Smooth muscle cell (in vitro differentiated cells): ENCODE data around the gene INPP5E. TPM values are rescaled to one million over a fixed set of nuclear protein-coding genes. Genes with fewer than 3 reads are reported as not detected.
"Not testable (repeated sequence)": the region's sequence is repeated elsewhere in the genome, so short reads cannot be mapped to it uniquely, and the experiment has no call there.

Experiments
- DNase-seq: peaks from one replicate; lab custom pipeline; 2025; ENCODE audit not compliant: unreplicated experiment; lab: John Stamatoyannopoulos, UW
- H2AFZ ChIP-seq: fragments of 200-600 bp; sonication (generic); 2 replicates; pipeline ENCODE4 v1.6.0; 2016; ENCODE audit warnings: antibody characterized with exemption, low read depth, mild to moderate bottlenecking
- H3F3A ChIP-seq: fragments of 200-600 bp; sonication (generic); 2 replicates; pipeline ENCODE4 v1.6.0; 2017; ENCODE audit warnings: antibody characterized with exemption, low read depth
- H3K27ac ChIP-seq: fragments of 200-600 bp; sonication (generic); 2 replicates; pipeline ENCODE4 v1.5.1; 2016; ENCODE audit warnings: low read depth, mild to moderate bottlenecking
- H3K27me3 ChIP-seq: fragments of 200-600 bp; sonication (generic); 2 replicates; pipeline ENCODE4 v1.6.1; 2016; ENCODE audit warnings: low read depth, mild to moderate bottlenecking
- H3K36me3 ChIP-seq: fragments of 200-600 bp; sonication (generic); 2 replicates; pipeline ENCODE4 v1.5.1; 2016; ENCODE audit warnings: low read depth
- H3K4me1 ChIP-seq: fragments of 200-600 bp; sonication (generic); 2 replicates; pipeline ENCODE4 v1.5.1; 2016; ENCODE audit warnings: low read depth
- H3K4me2 ChIP-seq: fragments of 200-600 bp; sonication (generic); 2 replicates; pipeline ENCODE4 v1.6.0; 2016; ENCODE audit warnings: mild to moderate bottlenecking
- H3K4me3 ChIP-seq: fragments of 200-600 bp; sonication (generic); 2 replicates; pipeline ENCODE4 v1.5.1; 2016; ENCODE audit warnings: mild to moderate bottlenecking
- H3K79me2 ChIP-seq: fragments of 200-600 bp; sonication (generic); 2 replicates; pipeline ENCODE4 v1.6.0; 2016; ENCODE audit warnings: low read depth, mild to moderate bottlenecking
- H3K9ac ChIP-seq: fragments of 200-600 bp; sonication (generic); 2 replicates; pipeline ENCODE4 v1.6.0; 2016; ENCODE audit warnings: low read depth
- H3K9me3 ChIP-seq: fragments of 200-600 bp; sonication (generic); replicated peaks from 2 replicates; pipeline ENCODE4 v1.5.1; 2016; ENCODE audit warnings: low read depth
- H4K20me1 ChIP-seq: fragments of 200-600 bp; sonication (generic); 2 replicates; pipeline ENCODE4 v1.6.0; 2016; ENCODE audit warnings: low read depth
- CTCF ChIP-seq: fragments of 200-600 bp; sonication (generic); IDR thresholded peaks from 2 replicates; pipeline ENCODE4 v1.5.1; 2017; ENCODE audit warnings: borderline replicate concordance, mild to moderate bottlenecking, antibody characterized with exemption; ENCODE audit not compliant: insufficient read depth, poor library complexity, severe bottlenecking
- WGBS: methylation state at CpG from one replicate; pipeline ENCODE4 v1.1.7; 2016; ENCODE audit warnings: low lambda C conversion rate; 5-methylcytosine and 5-hydroxymethylcytosine counted together
- polyA plus RNA-seq: library from polyadenylated mRNA; unstranded; fragments of >200 nt; fragmentation: Nextera tagmentation; extraction: Ambion mirVana; gene quantifications from 2 replicates; pipeline ENCODE4 v1.2.1, GENCODE V29; 2016
- total RNA-seq: library from RNA; depleted of rRNA; stranded (reverse); fragments of >200 nt; gene quantifications from 2 replicates; pipeline ENCODE4 v1.2.3, GENCODE V29; 2014

INPP5E gene
- total and polyA plus RNA-seq, 2 experiments from 2014 or later: 2.8 to 7.7 TPM

- Histone ChIP-seq H4K20me1 (peaks cover 27% of the 10 kb centered on the region), H3K4me2 (no peak overlapping the region), H3K27me3 (no peaks in the 10 kb centered on the region), H3K4me3 (no peak overlapping the region), H3K36me3 (no peaks in the 10 kb centered on the region), H3F3A (peaks cover 5% of the 10 kb centered on the region), H3K79me2 (peaks cover 4% of the 10 kb centered on the region), H3K27ac (no peak overlapping the region), H3K4me1 (no peaks in the 10 kb centered on the region), H3K9ac (no peak overlapping the region), H2AFZ (no peak overlapping the region), H3K9me3 (no peaks in the 10 kb centered on the region)
- DNase-seq: no peak
- TF ChIP-seq CTCF: no peak
- WGBS: 94% methylated on average over 27 of the region's 32 CpGs
Observed at GRCh38 chr9:136429683-136430491, 9.8 kb downstream of the INPP5E start.

GRCh38 chr9:136429075-136429628 is 10.5 kb downstream of the INPP5E start:
- 98% methylated on average over 20 of the region's 21 CpGs for WGBS
- H3K27me3 ChIP-seq: no peaks in the 10 kb centered on the region
- peaks cover 20% of the 10 kb centered on the region for H4K20me1 ChIP-seq
- no peak overlapping the region for H3K27ac ChIP-seq
- no peak overlapping the region for H3K4me3 ChIP-seq
- H3K9ac ChIP-seq: no peak overlapping the region
- peaks cover 5% of the 10 kb centered on the region for H3F3A ChIP-seq
- no peak for DNase-seq
- no peaks in the 10 kb centered on the region for H3K4me1 ChIP-seq
- H3K36me3 ChIP-seq: no peaks in the 10 kb centered on the region
- H3K9me3 ChIP-seq: no peaks in the 10 kb centered on the region
- no peak overlapping the region for H2AFZ ChIP-seq
- no peak overlapping the region for H3K4me2 ChIP-seq
- H3K79me2 ChIP-seq: peaks cover 4% of the 10 kb centered on the region
- TF ChIP-seq CTCF: no peak

DNA sequence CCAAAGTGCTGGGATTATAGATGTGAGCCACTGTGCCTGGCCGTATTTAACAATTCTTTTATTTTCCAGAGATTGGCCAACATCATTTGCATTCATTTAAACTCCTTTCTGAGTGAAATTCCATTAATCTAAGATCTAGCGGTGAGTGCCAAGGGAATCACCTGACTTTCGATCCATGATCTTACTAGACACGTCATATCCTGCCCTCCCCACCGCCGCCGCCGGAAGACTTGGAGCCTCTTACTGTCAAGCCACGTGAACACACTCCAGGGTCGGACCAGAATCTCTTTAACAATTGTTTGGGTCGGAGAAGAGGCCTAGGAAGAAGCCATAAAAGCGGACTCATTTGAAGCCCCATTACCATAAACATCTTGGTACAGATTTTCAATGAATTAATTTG is 12.9 kb downstream of the INPP5E start:
- TF ChIP-seq CTCF: no peak
- no peaks in the 10 kb centered on the region for H3K36me3 ChIP-seq

GRCh38 chr9:136425367-136425766 is 14.3 kb downstream of the INPP5E start:
- not testable (repeated sequence) for H3K27ac ChIP-seq, H3K27me3 ChIP-seq, H4K20me1 ChIP-seq, H2AFZ ChIP-seq, H3K79me2 ChIP-seq, H3K4me1 ChIP-seq, H3K4me3 ChIP-seq, H3K9me3 ChIP-seq, H3F3A ChIP-seq, DNase-seq, H3K9ac ChIP-seq, H3K4me2 ChIP-seq, H3K36me3 ChIP-seq
- 85% methylated on average over 7 of the region's 7 CpGs for WGBS

More for the DNA sequence above, 12.9 kb downstream of the INPP5E start:
- Histone ChIP-seq H2AFZ (no peak overlapping the region), H3K4me3 (no peak overlapping the region), H3K4me1 (no peaks in the 10 kb centered on the region), H3F3A (peaks cover 5% of the 10 kb centered on the region), H4K20me1 (peaks cover 7% of the 10 kb centered on the region), H3K27ac (no peak overlapping the region), H3K27me3 (no peaks in the 10 kb centered on the region), H3K79me2 (no peaks in the 10 kb centered on the region), H3K9ac (no peak overlapping the region), H3K4me2 (no peak overlapping the region), H3K9me3 (no peaks in the 10 kb centered on the region)
- no peak for DNase-seq
- WGBS: 87% methylated on average over 12 of the region's 12 CpGs
